GM10248 (cell line): ENCODE data around the gene DLGAP1.

Experiments used
- CTCF ChIA-PET: fragments of 300-600 bp; sonication (Branson Sonifier 250); formaldehyde crosslinking; extraction: SDS; loops from one replicate; lab custom pipeline; 2021; ENCODE audit warnings: antibody characterized with exemption; lab: Yijun Ruan, JAX
- POLR2A ChIA-PET: fragments of 350-650 bp; sonication (Branson Sonifier 250); formaldehyde crosslinking; extraction: SDS; loops from one replicate; lab custom pipeline; 2020; ENCODE audit warnings: antibody characterized with exemption; lab: Yijun Ruan, JAX
- DNase-seq: peaks from one replicate; pipeline ENCODE4 v3.0.0; 2012; ENCODE audit errors: extremely low spot score
- CTCF ChIP-seq: IDR thresholded peaks from 2 replicates; pipeline ENCODE4 v1.5.1; 2012; ENCODE audit warnings: mild to moderate bottlenecking, low read depth; ENCODE audit errors: extremely low read depth, missing control alignments, control extremely low read depth

DLGAP1 gene

GRCh38 chr18:3947383-3947782, 507.7 kb downstream of the DLGAP1 start:
- no peak for TF ChIP-seq CTCF
- POLR2A ChIA-PET = no interaction called here
- CTCF ChIA-PET = interaction anchor here (0.9 to 1.2 kb wide), 2 partner anchors 48 to 177 kb away, joined by 3 to 4 read pairs; no protein-coding TSS in a partner anchor
- no peak for DNase-seq

- POLR2A ChIA-PET = no interaction called here
- DNase-seq = no peak
- CTCF ChIA-PET = no interaction called here
- no peak for TF ChIP-seq CTCF
These were observed 519.8 kb downstream of the DLGAP1 start for GRCh38 chr18:3935305-3935704.

GRCh38 chr18:3932276-3932675, 522.8 kb downstream of the DLGAP1 start:
- TF ChIP-seq CTCF = no peak
- ChIA-PET POLR2A (no interaction called here), CTCF (interaction anchor here (1.4 to 2.6 kb wide), 2 partner anchors 11 to 161 kb away, joined by 3 to 13 read pairs; no protein-coding TSS in a partner anchor)
- DNase-seq = no peak

- TF ChIP-seq CTCF = no peak
- CTCF ChIA-PET = interaction anchor here (0.6 to 2.6 kb wide), 3 partner anchors 10 to 160 kb away, joined by 3 to 13 read pairs (median 3); no protein-coding TSS in a partner anchor
- DNase-seq = no peak
- POLR2A ChIA-PET = no interaction called here
These were observed 523.5 kb downstream of the DLGAP1 start for GRCh38 chr18:3931542-3932112.

- DNase-seq = no peak
- no peak for TF ChIP-seq CTCF
- CTCF ChIA-PET = interaction anchor here (0.6 to 2.6 kb wide), 3 partner anchors 9 to 160 kb away, joined by 3 to 13 read pairs (median 3); no protein-coding TSS in a partner anchor
- POLR2A ChIA-PET = no interaction called here
These were observed 524.1 kb downstream of the DLGAP1 start for GRCh38 chr18:3931013-3931315.

GRCh38 chr18:3930126-3931012, 524.7 kb downstream of the DLGAP1 start:
- DNase-seq = no peak
- no peak for TF ChIP-seq CTCF
- POLR2A ChIA-PET = no interaction called here
- CTCF ChIA-PET = interaction anchor here (1.4 to 2.6 kb wide), 2 partner anchors 9 to 159 kb away, joined by 3 to 13 read pairs; no protein-coding TSS in a partner anchor
